HEK293T (cell line): ENCODE measurements around the gene RASGRP4.

Source experiments
- CTCF ChIA-PET: fragments of 350-600 bp; formaldehyde crosslinking; extraction: SDS; loops from one replicate; lab custom pipeline; 2021; ENCODE audit warnings: antibody characterized with exemption, inconsistent platforms; lab: Yijun Ruan, JAX
- POLR2A ChIA-PET: fragments of 350-600 bp; formaldehyde crosslinking; extraction: SDS; loops from one replicate; lab custom pipeline; 2020; ENCODE audit warnings: antibody characterized with exemption, inconsistent platforms; lab: Yijun Ruan, JAX
- DNase-seq: peaks from one replicate; pipeline ENCODE4 v3.0.0; 2012; ENCODE audit warnings: mixed read lengths; ENCODE audit errors: extremely low spot score
- ARNT ChIP-seq: fragments of 450-650 bp; IDR thresholded peaks from 2 replicates; pipeline ENCODE4 v1.6.1; 2017; ENCODE audit warnings: mild to moderate bottlenecking
- BHLHE40 ChIP-seq: fragments of 450-650 bp; IDR thresholded peaks from 2 replicates; pipeline ENCODE4 v1.6.1; 2016; ENCODE audit warnings: mild to moderate bottlenecking, moderate library complexity, borderline replicate concordance
- CTBP1 ChIP-seq: fragments of 450-650 bp; IDR thresholded peaks from 2 replicates; pipeline ENCODE4 v1.6.1; 2016; ENCODE audit warnings: borderline replicate concordance
- ELF4 ChIP-seq: fragments of 450-650 bp; IDR thresholded peaks from 2 replicates; pipeline ENCODE4 v1.6.1; 2017; ENCODE audit warnings: antibody characterized with exemption
- FOXA1 ChIP-seq: fragments of 450-650 bp; IDR thresholded peaks from 2 replicates; pipeline ENCODE4 v1.6.1; 2016; ENCODE audit warnings: mild to moderate bottlenecking
- FOXK2 ChIP-seq: fragments of 450-650 bp; IDR thresholded peaks from 2 replicates; pipeline ENCODE4 v1.6.1; 2016; ENCODE audit warnings: mild to moderate bottlenecking
- FOXM1 ChIP-seq: fragments of 450-650 bp; IDR thresholded peaks from 2 replicates; pipeline ENCODE4 v1.6.1; 2017; ENCODE audit warnings: mild to moderate bottlenecking, borderline replicate concordance
- HDGF ChIP-seq: fragments of 450-650 bp; IDR thresholded peaks from 2 replicates; pipeline ENCODE4 v1.6.1; 2017; ENCODE audit warnings: antibody characterized with exemption, borderline replicate concordance
- L3MBTL2 ChIP-seq: fragments of 450-650 bp; conservative IDR thresholded peaks from 2 replicates; pipeline ENCODE4 v1.6.1; 2016; ENCODE audit warnings: mild to moderate bottlenecking
- LEF1 ChIP-seq: fragments of 450-650 bp; IDR thresholded peaks from 2 replicates; pipeline ENCODE4 v1.6.1; 2017; ENCODE audit warnings: mild to moderate bottlenecking, borderline replicate concordance
- NFRKB ChIP-seq: fragments of 450-650 bp; IDR thresholded peaks from 2 replicates; pipeline ENCODE4 v1.6.1; 2016; ENCODE audit warnings: mild to moderate bottlenecking, moderate library complexity
- SP1 ChIP-seq: fragments of 450-650 bp; IDR thresholded peaks from 2 replicates; pipeline ENCODE4 v1.6.1; 2017
- SUZ12 ChIP-seq: fragments of 450-650 bp; IDR thresholded peaks from 2 replicates; pipeline ENCODE4 v1.6.1; 2016; ENCODE audit warnings: mild to moderate bottlenecking
- TARDBP ChIP-seq: fragments of 450-650 bp; IDR thresholded peaks from 2 replicates; pipeline ENCODE4 v1.6.1; 2016
- ZNF384 ChIP-seq: fragments of 450-650 bp; IDR thresholded peaks from 2 replicates; pipeline ENCODE4 v1.6.1; 2016
- TF ChIP-seq, protein P1 (sequence below): fragments of 450-650 bp; IDR thresholded peaks from 2 replicates; pipeline ENCODE4 v1.6.1; 2016

The RASGRP4 gene

DNA sequence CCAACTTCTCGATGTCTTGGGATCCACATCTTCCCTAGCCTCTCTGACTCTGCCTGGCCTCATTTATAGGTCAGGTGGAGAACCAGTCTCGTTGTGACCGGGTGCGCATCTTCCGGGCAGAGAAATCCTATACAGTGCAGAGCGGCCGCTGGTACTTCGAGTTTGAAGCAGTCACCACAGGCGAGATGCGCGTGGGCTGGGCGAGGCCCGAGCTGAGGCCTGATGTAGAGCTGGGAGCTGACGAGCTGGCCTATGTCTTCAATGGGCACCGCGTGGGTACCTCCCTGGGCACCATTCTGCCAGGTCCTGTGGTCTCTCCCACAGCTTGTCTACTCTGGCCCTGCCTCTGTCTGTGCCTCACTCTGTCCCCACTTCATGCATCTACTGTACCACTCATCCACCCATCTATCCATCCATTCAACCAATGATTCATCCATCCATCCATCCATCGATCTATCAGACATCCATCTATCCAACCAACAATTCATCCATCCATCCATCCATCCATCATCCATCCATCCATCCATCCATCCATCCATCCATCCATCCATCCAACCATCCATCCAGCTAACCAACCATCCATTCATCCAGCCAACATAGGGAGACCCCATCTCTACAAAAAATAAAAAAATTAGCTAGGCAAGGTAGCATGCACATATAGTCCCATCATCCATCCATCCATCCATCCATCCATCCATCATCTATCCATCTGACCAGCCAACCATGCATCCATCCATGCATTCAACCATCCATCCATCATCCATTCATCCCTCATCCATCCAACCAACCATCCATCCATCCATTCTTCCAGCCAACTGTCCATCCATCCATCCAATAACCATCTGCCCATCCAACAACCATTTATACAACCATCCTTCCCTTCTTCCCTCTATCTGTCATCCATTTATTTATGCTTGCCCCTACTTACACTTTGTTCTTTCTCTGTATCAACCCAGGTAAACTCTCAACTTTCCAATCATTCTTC lies 41.8 kb upstream of the RASGRP4 start:
- ChIA-PET POLR2A (no interaction called here), CTCF (no interaction called here)
- TF ChIP-seq SP1 (no peak), LEF1 (no peak), BHLHE40 (no peak)
- DNase-seq = no peak

DNA sequence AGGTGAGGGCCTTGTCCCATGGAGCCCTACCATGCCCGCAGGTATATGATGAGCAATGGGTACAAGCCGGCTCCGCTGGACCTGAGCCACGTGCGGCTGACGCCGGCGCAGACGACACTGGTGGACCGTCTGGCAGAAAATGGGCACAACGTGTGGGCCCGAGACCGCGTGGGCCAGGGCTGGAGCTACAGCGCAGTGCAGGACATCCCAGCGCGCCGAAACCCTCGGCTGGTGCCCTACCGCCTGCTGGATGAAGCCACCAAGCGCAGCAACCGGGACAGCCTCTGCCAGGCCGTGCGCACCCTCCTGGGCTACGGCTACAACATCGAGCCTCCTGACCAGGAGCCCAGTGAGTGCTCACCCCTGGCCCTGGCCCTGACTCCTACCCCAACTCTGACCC lies 40.0 kb upstream of the RASGRP4 start:
- ChIA-PET POLR2A (no interaction called here), CTCF (no interaction called here)
- TF ChIP-seq ELF4 (no peak), SP1 (no peak), LEF1 (no peak), BHLHE40 (no peak), SUZ12 (no peak), NFRKB (no peak)
- DNase-seq = no peak

DNA sequence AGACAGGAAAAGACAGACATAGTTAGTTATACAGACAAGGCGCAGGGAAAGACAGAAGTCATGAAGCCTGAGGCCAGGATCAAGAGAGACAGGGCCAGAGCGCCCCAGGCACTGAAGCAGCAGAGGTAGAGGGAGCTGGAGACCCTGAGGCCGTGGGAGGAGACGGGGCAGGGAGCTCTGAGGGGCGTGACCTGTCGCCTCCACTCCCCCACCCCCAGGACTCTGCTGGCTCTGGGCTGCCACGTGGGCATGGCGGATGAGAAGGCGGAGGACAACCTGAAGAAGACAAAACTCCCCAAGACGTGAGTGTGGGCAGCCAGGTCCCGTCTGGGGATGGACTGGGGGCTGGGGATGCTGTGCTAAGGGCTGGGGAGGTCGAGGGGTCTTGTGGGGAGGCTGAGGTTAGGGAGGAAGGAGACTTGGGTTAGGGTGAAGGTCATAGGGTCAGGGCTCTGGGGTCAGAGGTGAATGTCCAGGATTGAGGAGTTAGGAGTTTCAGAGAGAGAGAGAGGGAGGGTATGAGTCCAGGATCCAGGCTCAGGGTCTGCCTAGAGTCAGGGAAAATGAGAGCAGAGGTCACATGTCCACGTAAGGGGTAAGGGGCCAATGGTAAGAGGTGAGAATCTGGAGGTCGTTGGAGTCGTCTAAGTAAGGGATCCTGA lies 38.5 kb upstream of the RASGRP4 start:
- DNase-seq = no peak
- ChIA-PET POLR2A (no interaction called here), CTCF (no interaction called here)
- no peak for TF ChIP-seq ZNF384
- TF ChIP-seq, protein P1, sequence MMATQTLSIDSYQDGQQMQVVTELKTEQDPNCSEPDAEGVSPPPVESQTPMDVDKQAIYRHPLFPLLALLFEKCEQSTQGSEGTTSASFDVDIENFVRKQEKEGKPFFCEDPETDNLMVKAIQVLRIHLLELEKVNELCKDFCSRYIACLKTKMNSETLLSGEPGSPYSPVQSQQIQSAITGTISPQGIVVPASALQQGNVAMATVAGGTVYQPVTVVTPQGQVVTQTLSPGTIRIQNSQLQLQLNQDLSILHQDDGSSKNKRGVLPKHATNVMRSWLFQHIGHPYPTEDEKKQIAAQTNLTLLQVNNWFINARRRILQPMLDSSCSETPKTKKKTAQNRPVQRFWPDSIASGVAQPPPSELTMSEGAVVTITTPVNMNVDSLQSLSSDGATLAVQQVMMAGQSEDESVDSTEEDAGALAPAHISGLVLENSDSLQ = no peak

DNA sequence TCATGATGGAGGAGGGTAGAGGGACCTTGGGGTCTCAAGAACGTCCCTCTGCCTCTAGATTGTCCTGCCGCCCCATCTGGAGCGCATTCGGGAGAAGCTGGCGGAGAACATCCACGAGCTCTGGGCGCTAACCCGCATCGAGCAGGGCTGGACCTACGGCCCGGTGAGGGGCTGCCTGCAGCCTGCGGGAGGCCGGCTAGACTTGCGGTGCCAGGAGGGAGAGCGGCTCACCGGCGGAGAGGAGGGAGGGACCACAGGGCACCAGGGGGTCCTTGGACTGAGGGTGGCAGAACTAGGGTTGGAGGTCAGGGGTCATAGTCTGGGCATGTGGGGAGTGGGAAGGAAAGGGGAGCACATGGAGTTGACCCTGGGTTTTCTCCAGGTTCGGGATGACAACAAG lies 37.3 kb upstream of the RASGRP4 start:
- ChIA-PET CTCF (no interaction called here), POLR2A (no interaction called here)
- DNase-seq = no peak
- TF ChIP-seq SUZ12 = no peak

DNA sequence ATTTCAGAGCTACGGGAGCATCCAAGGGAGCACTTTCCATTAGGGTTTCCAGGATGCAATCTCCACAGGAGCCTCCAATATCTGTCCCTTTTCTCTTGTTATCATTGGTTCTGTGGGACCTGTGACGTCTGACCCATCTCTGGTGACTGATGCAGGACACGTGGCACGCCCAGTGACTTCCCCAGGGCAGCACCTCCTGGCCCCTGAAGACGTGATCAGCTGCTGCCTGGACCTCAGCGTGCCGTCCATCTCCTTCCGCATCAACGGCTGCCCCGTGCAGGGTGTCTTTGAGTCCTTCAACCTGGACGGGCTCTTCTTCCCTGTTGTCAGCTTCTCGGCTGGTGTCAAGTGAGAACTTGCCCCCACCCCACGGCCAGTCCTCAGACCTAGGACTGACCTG lies 33.0 kb upstream of the RASGRP4 start:
- no peak for DNase-seq
- TF ChIP-seq FOXK2 (no peak), ZNF384 (no peak), ELF4 (no peak), BHLHE40 (no peak), SP1 (no peak), FOXA1 (no peak), TARDBP (no peak), NFRKB (no peak), LEF1 (no peak), HDGF (no peak), CTBP1 (no peak), ARNT (no peak), FOXM1 (no peak), L3MBTL2 (no peak), SUZ12 (no peak)
- TF ChIP-seq, protein P1 = no peak
- ChIA-PET CTCF (no interaction called here), POLR2A (no interaction called here)

DNA sequence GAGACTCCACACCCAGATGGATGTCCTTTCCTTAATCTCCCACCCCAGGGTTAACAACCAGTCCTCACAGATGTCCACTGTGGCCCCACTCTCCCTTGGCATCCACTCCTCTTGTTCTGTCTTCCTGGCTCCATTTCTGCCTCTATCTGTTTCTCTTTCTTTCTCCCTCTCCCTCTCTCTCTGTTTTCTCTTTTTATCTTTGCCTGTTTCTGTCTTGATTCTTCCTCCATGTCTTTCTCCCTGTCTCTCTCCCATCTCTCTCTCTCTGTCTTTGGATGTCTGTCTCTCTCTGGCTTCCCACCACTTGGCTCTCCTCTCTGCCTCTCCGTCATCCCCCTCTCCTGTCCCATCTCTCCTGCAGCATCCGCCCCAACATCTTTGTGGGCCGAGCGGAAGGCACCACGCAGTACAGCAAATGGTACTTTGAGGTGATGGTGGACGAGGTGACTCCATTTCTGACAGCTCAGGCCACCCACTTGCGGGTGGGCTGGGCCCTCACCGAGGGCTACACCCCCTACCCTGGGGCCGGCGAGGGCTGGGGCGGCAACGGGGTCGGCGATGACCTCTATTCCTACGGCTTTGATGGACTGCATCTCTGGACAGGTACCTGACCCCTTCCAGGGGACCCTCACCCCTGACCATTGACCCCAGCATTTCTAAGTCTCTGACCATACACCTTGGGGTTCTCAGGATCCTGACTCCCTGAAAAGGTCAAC lies 31.8 kb upstream of the RASGRP4 start:
- ChIA-PET POLR2A (no interaction called here), CTCF (no interaction called here)
- DNase-seq = no peak
- TF ChIP-seq ZNF384 = no peak
- TF ChIP-seq HDGF = no peak
- TF ChIP-seq NFRKB = no peak

DNA sequence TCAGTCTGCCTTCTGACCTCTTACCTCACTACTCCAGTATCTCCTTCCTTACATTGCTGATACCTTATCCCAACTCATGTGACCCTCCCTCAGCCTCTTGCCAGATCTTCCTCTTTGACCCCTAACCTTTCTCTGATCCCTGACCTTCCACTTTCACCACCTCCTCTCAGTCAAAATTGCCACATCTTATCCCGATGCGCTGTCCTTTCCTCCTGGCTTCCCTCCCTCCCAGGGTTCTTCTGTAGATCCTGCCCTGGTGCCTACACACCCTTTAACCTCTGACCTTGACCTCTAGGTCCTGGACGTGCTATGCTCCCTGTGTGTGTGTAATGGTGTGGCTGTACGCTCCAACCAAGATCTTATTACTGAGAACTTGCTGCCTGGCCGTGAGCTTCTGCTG lies 31.2 kb upstream of the RASGRP4 start:
- TF ChIP-seq ELF4 (no peak), ZNF384 (no peak), FOXA1 (no peak), SP1 (no peak), FOXM1 (no peak), TARDBP (no peak), NFRKB (no peak), BHLHE40 (no peak), FOXK2 (no peak), ARNT (no peak), CTBP1 (no peak), SUZ12 (no peak)
- TF ChIP-seq, protein P1 = no peak
- no peak for DNase-seq
- CTCF ChIA-PET = no interaction called here
- POLR2A ChIA-PET = no interaction called here
